Fibroblast of villous mesenchyme (primary cell): ENCODE data around the gene ICE2. TPM values are rescaled to one million over a fixed set of nuclear protein-coding genes. Genes with fewer than 3 reads are reported as not detected.

ENCODE experiments used
- DNase-seq: peaks from one replicate; pipeline ENCODE4 v3.0.0-alpha.2; 2010; ENCODE audit warnings: low read depth
- H3K4me3 ChIP-seq: 2 replicates; pipeline ENCODE4 v1.5.1; 2011; ENCODE audit warnings: low read depth, mild to moderate bottlenecking, low read length
- CTCF ChIP-seq: IDR thresholded peaks from 2 replicates; pipeline ENCODE4 v1.5.1; 2012; ENCODE audit warnings: low read depth, mild to moderate bottlenecking, low read length; ENCODE audit not compliant: insufficient read depth
- total RNA-seq: library from RNA; depleted of rRNA; stranded (reverse); fragments of >200 nt; gene quantifications from 2 replicates; pipeline ENCODE4 v1.2.3, GENCODE V29; 2012

The ICE2 gene
- total RNA-seq, 1 donor: 31.1 TPM

- no peak overlapping the region for H3K4me3 ChIP-seq
- TF ChIP-seq CTCF: no peak
- peak; percentile 75 for DNase-seq
Measured at GRCh38 chr15:60421544-60421943, 57.4 kb downstream of the ICE2 start.

GRCh38 chr15:60420203-60420716, 58.7 kb downstream of the ICE2 start:
- DNase-seq: no peak
- no peak for TF ChIP-seq CTCF
- H3K4me3 ChIP-seq: no peak overlapping the region

- DNase-seq: peak; percentile 38
- no peak overlapping the region for H3K4me3 ChIP-seq
- no peak for TF ChIP-seq CTCF
Measured at GRCh38 chr15:60419753-60420152, 59.2 kb downstream of the ICE2 start.

- no peak overlapping the region for H3K4me3 ChIP-seq
- DNase-seq: no peak
- TF ChIP-seq CTCF: no peak
Measured at GRCh38 chr15:60418096-60418495, 60.8 kb downstream of the ICE2 start.

- DNase-seq: no peak
- no peak for TF ChIP-seq CTCF
- H3K4me3 ChIP-seq: no peak overlapping the region
Measured at GRCh38 chr15:60417112-60417511, 61.8 kb downstream of the ICE2 start.

GRCh38 chr15:60416484-60416883, 62.5 kb downstream of the ICE2 start:
- TF ChIP-seq CTCF: no peak
- no peak overlapping the region for H3K4me3 ChIP-seq
- no peak for DNase-seq

- H3K4me3 ChIP-seq: no peak overlapping the region
- TF ChIP-seq CTCF: no peak
- DNase-seq: peak; percentile 59
Measured at GRCh38 chr15:60414016-60414682, 64.8 kb downstream of the ICE2 start.
